ENCODE data around the gene VWC2L. TPM values are rescaled to one million over a fixed set of nuclear protein-coding genes. Genes with fewer than 3 reads are reported as not detected.

Gene VWC2L
- polyA plus RNA-seq, 2 donors = not detected

- H3K9me3 ChIP-seq (ENCODE audit: control insufficient read depth in 2 of 2, insufficient read depth in 1 of 2, low read depth in 1 of 2, low read length in 1 of 2) = no peaks in the 10 kb centered on the region
- H3K27ac ChIP-seq (ENCODE audit: low read depth in 2 of 2, low read length in 1 of 2) = no peak overlapping the region
- no peaks in the 10 kb centered on the region for H3K4me1 ChIP-seq (ENCODE audit: control insufficient read depth in 2 of 2, insufficient read depth in 2 of 2, low read length in 1 of 2)
- no peaks in the 10 kb centered on the region for H3K36me3 ChIP-seq (ENCODE audit: control insufficient read depth in 2 of 2, insufficient read depth in 2 of 2, low read length in 1 of 2)
- H3K27me3 ChIP-seq (ENCODE audit: control insufficient read depth in 1 of 2, insufficient read depth in 2 of 2, low read length in 2 of 2) = no peaks in the 10 kb centered on the region
- 66 to 76% methylated on average over 4 of the region's 4 CpGs for WGBS, 2 donors
- H3K4me3 ChIP-seq (ENCODE audit: low read depth in 1 of 2, low read length in 2 of 2) = no peak overlapping the region
Observed at GRCh38 chr2:214569419-214570035, 158.7 kb downstream of the VWC2L start.

GRCh38 chr2:214574084-214574781 is 163.4 kb downstream of the VWC2L start:
- 94 to 96% methylated on average over 3 of the region's 3 CpGs for WGBS, 2 donors
- no peak overlapping the region for H3K4me3 ChIP-seq (ENCODE audit: low read depth in 1 of 2, low read length in 2 of 2)

GRCh38 chr2:214575030-214575429 is 164.2 kb downstream of the VWC2L start:
- 52 to 67% methylated on average over 6 of the region's 6 CpGs for WGBS, 2 donors
- H3K4me1 ChIP-seq (ENCODE audit: control insufficient read depth in 2 of 2, insufficient read depth in 2 of 2, low read length in 1 of 2) = no peaks in the 10 kb centered on the region
- H3K9me3 ChIP-seq (ENCODE audit: control insufficient read depth in 2 of 2, insufficient read depth in 1 of 2, low read depth in 1 of 2, low read length in 1 of 2) = no peaks in the 10 kb centered on the region
- no peaks in the 10 kb centered on the region for H3K36me3 ChIP-seq (ENCODE audit: control insufficient read depth in 2 of 2, insufficient read depth in 2 of 2, low read length in 1 of 2)
- no peak overlapping the region for H3K4me3 ChIP-seq (ENCODE audit: low read depth in 1 of 2, low read length in 2 of 2)
- H3K27me3 ChIP-seq (ENCODE audit: control insufficient read depth in 1 of 2, insufficient read depth in 2 of 2, low read length in 2 of 2) = no peaks in the 10 kb centered on the region
- no peak overlapping the region for H3K27ac ChIP-seq (ENCODE audit: low read depth in 2 of 2, low read length in 1 of 2)

More at GRCh38 chr2:214574084-214574781, 163.4 kb downstream of the VWC2L start:
- Histone ChIP-seq H3K27ac (ENCODE audit: low read depth in 2 of 2, low read length in 1 of 2) (no peak overlapping the region), H3K27me3 (ENCODE audit: control insufficient read depth in 1 of 2, insufficient read depth in 2 of 2, low read length in 2 of 2) (no peaks in the 10 kb centered on the region), H3K36me3 (ENCODE audit: control insufficient read depth in 2 of 2, insufficient read depth in 2 of 2, low read length in 1 of 2) (no peaks in the 10 kb centered on the region), H3K9me3 (ENCODE audit: control insufficient read depth in 2 of 2, insufficient read depth in 1 of 2, low read depth in 1 of 2, low read length in 1 of 2) (no peaks in the 10 kb centered on the region), H3K4me1 (ENCODE audit: control insufficient read depth in 2 of 2, insufficient read depth in 2 of 2, low read length in 1 of 2) (no peaks in the 10 kb centered on the region)

GRCh38 chr2:214575465-214575864 is 164.6 kb downstream of the VWC2L start:
- Histone ChIP-seq H3K4me3 (ENCODE audit: low read depth in 1 of 2, low read length in 2 of 2) (no peak overlapping the region), H3K27ac (ENCODE audit: low read depth in 2 of 2, low read length in 1 of 2) (no peak overlapping the region), H3K4me1 (ENCODE audit: control insufficient read depth in 2 of 2, insufficient read depth in 2 of 2, low read length in 1 of 2) (no peaks in the 10 kb centered on the region), H3K36me3 (ENCODE audit: control insufficient read depth in 2 of 2, insufficient read depth in 2 of 2, low read length in 1 of 2) (no peaks in the 10 kb centered on the region), H3K27me3 (ENCODE audit: control insufficient read depth in 1 of 2, insufficient read depth in 2 of 2, low read length in 2 of 2) (no peaks in the 10 kb centered on the region), H3K9me3 (ENCODE audit: control insufficient read depth in 2 of 2, insufficient read depth in 1 of 2, low read depth in 1 of 2, low read length in 1 of 2) (no peaks in the 10 kb centered on the region)
- WGBS, 2 donors = 48 to 65% methylated on average over 7 of the region's 7 CpGs

GRCh38 chr2:214577769-214578168 is 166.9 kb downstream of the VWC2L start:
- no peaks in the 10 kb centered on the region for H3K27me3 ChIP-seq (ENCODE audit: control insufficient read depth in 1 of 2, insufficient read depth in 2 of 2, low read length in 2 of 2)
- 84 to 85% methylated on average over 6 of the region's 6 CpGs for WGBS, 2 donors
- H3K9me3 ChIP-seq (ENCODE audit: control insufficient read depth in 2 of 2, insufficient read depth in 1 of 2, low read depth in 1 of 2, low read length in 1 of 2) = no peaks in the 10 kb centered on the region

GRCh38 chr2:214578442-214578841 is 167.6 kb downstream of the VWC2L start:
- Histone ChIP-seq H3K4me1 (ENCODE audit: control insufficient read depth in 2 of 2, insufficient read depth in 2 of 2, low read length in 1 of 2) (no peaks in the 10 kb centered on the region), H3K27me3 (ENCODE audit: control insufficient read depth in 1 of 2, insufficient read depth in 2 of 2, low read length in 2 of 2) (no peaks in the 10 kb centered on the region), H3K4me3 (ENCODE audit: low read depth in 1 of 2, low read length in 2 of 2) (no peak overlapping the region), H3K9me3 (ENCODE audit: control insufficient read depth in 2 of 2, insufficient read depth in 1 of 2, low read depth in 1 of 2, low read length in 1 of 2) (no peaks in the 10 kb centered on the region), H3K27ac (ENCODE audit: low read depth in 2 of 2, low read length in 1 of 2) (no peak overlapping the region), H3K36me3 (ENCODE audit: control insufficient read depth in 2 of 2, insufficient read depth in 2 of 2, low read length in 1 of 2) (no peaks in the 10 kb centered on the region)
- WGBS, 2 donors = 66 to 75% methylated on average over 4 of the region's 4 CpGs

More at GRCh38 chr2:214577769-214578168, 166.9 kb downstream of the VWC2L start:
- Histone ChIP-seq H3K27ac (ENCODE audit: low read depth in 2 of 2, low read length in 1 of 2) (no peak overlapping the region), H3K4me3 (ENCODE audit: low read depth in 1 of 2, low read length in 2 of 2) (no peak overlapping the region), H3K36me3 (ENCODE audit: control insufficient read depth in 2 of 2, insufficient read depth in 2 of 2, low read length in 1 of 2) (no peaks in the 10 kb centered on the region), H3K4me1 (ENCODE audit: control insufficient read depth in 2 of 2, insufficient read depth in 2 of 2, low read length in 1 of 2) (no peaks in the 10 kb centered on the region)

- no peaks in the 10 kb centered on the region for H3K9me3 ChIP-seq (ENCODE audit: control insufficient read depth in 2 of 2, insufficient read depth in 1 of 2, low read depth in 1 of 2, low read length in 1 of 2)
- no peak overlapping the region for H3K27ac ChIP-seq (ENCODE audit: low read depth in 2 of 2, low read length in 1 of 2)
- H3K36me3 ChIP-seq (ENCODE audit: control insufficient read depth in 2 of 2, insufficient read depth in 2 of 2, low read length in 1 of 2) = no peaks in the 10 kb centered on the region
- WGBS, 2 donors = 73 to 74% methylated on average over 6 of the region's 6 CpGs
- no peaks in the 10 kb centered on the region for H3K27me3 ChIP-seq (ENCODE audit: control insufficient read depth in 1 of 2, insufficient read depth in 2 of 2, low read length in 2 of 2)
- H3K4me1 ChIP-seq (ENCODE audit: control insufficient read depth in 2 of 2, insufficient read depth in 2 of 2, low read length in 1 of 2) = no peaks in the 10 kb centered on the region
- no peak overlapping the region for H3K4me3 ChIP-seq (ENCODE audit: low read depth in 1 of 2, low read length in 2 of 2)
Observed at GRCh38 chr2:214579035-214579434, 168.2 kb downstream of the VWC2L start.

GRCh38 chr2:214587442-214587841 is 176.6 kb downstream of the VWC2L start:
- H3K9me3 ChIP-seq (ENCODE audit: control insufficient read depth in 2 of 2, insufficient read depth in 1 of 2, low read depth in 1 of 2, low read length in 1 of 2) = no peaks in the 10 kb centered on the region
- no peaks in the 10 kb centered on the region for H3K27me3 ChIP-seq (ENCODE audit: control insufficient read depth in 1 of 2, insufficient read depth in 2 of 2, low read length in 2 of 2)
- WGBS, 2 donors = 54% methylated on average over 3 of the region's 3 CpGs
- H3K27ac ChIP-seq (ENCODE audit: low read depth in 2 of 2, low read length in 1 of 2) = no peak overlapping the region
- H3K4me1 ChIP-seq (ENCODE audit: control insufficient read depth in 2 of 2, insufficient read depth in 2 of 2, low read length in 1 of 2) = no peaks in the 10 kb centered on the region
- H3K4me3 ChIP-seq (ENCODE audit: low read depth in 1 of 2, low read length in 2 of 2) = no peak overlapping the region
- no peaks in the 10 kb centered on the region for H3K36me3 ChIP-seq (ENCODE audit: control insufficient read depth in 2 of 2, insufficient read depth in 2 of 2, low read length in 1 of 2)

GRCh38 chr2:214591366-214591765 is 180.5 kb downstream of the VWC2L start:
- Histone ChIP-seq H3K9me3 (ENCODE audit: control insufficient read depth in 2 of 2, insufficient read depth in 1 of 2, low read depth in 1 of 2, low read length in 1 of 2) (no peaks in the 10 kb centered on the region), H3K36me3 (ENCODE audit: control insufficient read depth in 2 of 2, insufficient read depth in 2 of 2, low read length in 1 of 2) (no peaks in the 10 kb centered on the region), H3K4me1 (ENCODE audit: control insufficient read depth in 2 of 2, insufficient read depth in 2 of 2, low read length in 1 of 2) (no peaks in the 10 kb centered on the region), H3K27me3 (ENCODE audit: control insufficient read depth in 1 of 2, insufficient read depth in 2 of 2, low read length in 2 of 2) (no peaks in the 10 kb centered on the region), H3K4me3 (ENCODE audit: low read depth in 1 of 2, low read length in 2 of 2) (no peak overlapping the region), H3K27ac (ENCODE audit: low read depth in 2 of 2, low read length in 1 of 2) (no peak overlapping the region)
- 81 to 87% methylated on average over 1 of the region's 1 CpG for WGBS, 2 donors

- H3K27me3 ChIP-seq (ENCODE audit: control insufficient read depth in 1 of 2, insufficient read depth in 2 of 2, low read length in 2 of 2) = no peaks in the 10 kb centered on the region
- no peaks in the 10 kb centered on the region for H3K9me3 ChIP-seq (ENCODE audit: control insufficient read depth in 2 of 2, insufficient read depth in 1 of 2, low read depth in 1 of 2, low read length in 1 of 2)
- H3K4me3 ChIP-seq (ENCODE audit: low read depth in 1 of 2, low read length in 2 of 2) = no peak overlapping the region
- H3K27ac ChIP-seq (ENCODE audit: low read depth in 2 of 2, low read length in 1 of 2) = no peak overlapping the region
- no peaks in the 10 kb centered on the region for H3K36me3 ChIP-seq (ENCODE audit: control insufficient read depth in 2 of 2, insufficient read depth in 2 of 2, low read length in 1 of 2)
- no peaks in the 10 kb centered on the region for H3K4me1 ChIP-seq (ENCODE audit: control insufficient read depth in 2 of 2, insufficient read depth in 2 of 2, low read length in 1 of 2)
- 68 to 71% methylated on average over 4 of the region's 4 CpGs for WGBS, 2 donors
Observed at GRCh38 chr2:214592011-214592410, 181.2 kb downstream of the VWC2L start.
